Liver (tissue), 9 donors: Measurements from ENCODE around the gene UTRN. TPM values are rescaled to one million over a fixed set of nuclear protein-coding genes. Genes with fewer than 3 reads are reported as not detected.

Source experiments
- DNase-seq: peaks from one replicate; pipeline ENCODE4 v3.0.0-alpha.2; 2017; ENCODE audit warnings: low spot score
- H3K27ac ChIP-seq, 2 donors: one replicate each; pipeline ENCODE4 v1.7.0; 2013; ENCODE audit warnings: inconsistent platforms in 2 of 2, low read length in 2 of 2, control low read depth in 1 of 2, low read depth in 1 of 2, mild to moderate bottlenecking in 1 of 2
- H3K27me3 ChIP-seq, 4 donors: one replicate each; pipeline versions ENCODE4 v1.6.1 to v1.7.0; 2013; ENCODE audit warnings: low read length in 3 of 4, inconsistent platforms in 1 of 4, mild to moderate bottlenecking in 1 of 4, moderate library complexity in 1 of 4; ENCODE audit not compliant: control insufficient read depth in 4 of 4, insufficient read depth in 4 of 4
- H3K36me3 ChIP-seq, 4 donors: one replicate each; pipeline versions ENCODE4 v1.6.1 to v1.7.0; 2013; ENCODE audit warnings: low read length in 3 of 4, mild to moderate bottlenecking in 3 of 4, low read depth in 1 of 4, moderate library complexity in 1 of 4; ENCODE audit not compliant: control insufficient read depth in 4 of 4, insufficient read depth in 3 of 4
- H3K4me1 ChIP-seq, 4 donors: one replicate each; pipeline versions ENCODE4 v1.6.1 to v1.7.0; 2013; ENCODE audit warnings: low read length in 3 of 4, mild to moderate bottlenecking in 3 of 4, moderate library complexity in 1 of 4; ENCODE audit not compliant: control insufficient read depth in 4 of 4, insufficient read depth in 4 of 4
- H3K4me3 ChIP-seq, 3 donors: one replicate each; pipeline versions ENCODE4 v1.6.1 to v1.7.0; 2013; ENCODE audit warnings: low read length in 3 of 3, control low read depth in 1 of 3, low read depth in 1 of 3, mild to moderate bottlenecking in 1 of 3
- H3K9ac ChIP-seq, 2 donors: one replicate each; pipeline ENCODE4 v1.7.0; 2013; ENCODE audit warnings: low read length in 2 of 2, mild to moderate bottlenecking in 2 of 2, moderate library complexity in 2 of 2, control low read depth in 1 of 2, low read depth in 1 of 2
- H3K9me3 ChIP-seq, 4 donors: one replicate each; pipeline versions ENCODE4 v1.6.1 to v1.7.0; 2013; ENCODE audit warnings: low read length in 3 of 4; ENCODE audit not compliant: control insufficient read depth in 4 of 4
- EGR1 ChIP-seq, 2 donors: IDR thresholded peaks; 2 replicates each; pipeline ENCODE4 v1.6.1; 2016 to 2018; ENCODE audit warnings: antibody characterized with exemption in 2 of 2, low read depth in 2 of 2
- FOXA2 ChIP-seq: IDR thresholded peaks from 2 replicates; pipeline ENCODE4 v1.6.1; 2016; ENCODE audit warnings: antibody characterized with exemption
- HNF4A ChIP-seq, 2 donors: conservative IDR thresholded peaks; 2 replicates each; pipeline ENCODE4 v1.6.1; 2016; ENCODE audit warnings: antibody characterized with exemption in 2 of 2, mild to moderate bottlenecking in 2 of 2
- HNF4G ChIP-seq: IDR thresholded peaks from 2 replicates; pipeline ENCODE4 v1.6.1; 2016; ENCODE audit warnings: antibody characterized with exemption
- RAD21 ChIP-seq, 2 donors: IDR thresholded peaks; 2 replicates each; pipeline ENCODE4 v1.6.1; 2016; ENCODE audit warnings: antibody characterized with exemption in 2 of 2, mild to moderate bottlenecking in 2 of 2
- RXRA ChIP-seq, 2 donors: IDR thresholded peaks; 2 replicates each; pipeline ENCODE4 v1.6.1; 2017 to 2018; ENCODE audit warnings: antibody characterized with exemption in 2 of 2, mild to moderate bottlenecking in 1 of 2
- SP1 ChIP-seq: IDR thresholded peaks from 2 replicates; pipeline ENCODE4 v1.6.1; 2018; ENCODE audit warnings: antibody characterized with exemption, mild to moderate bottlenecking
- TAF1 ChIP-seq: conservative IDR thresholded peaks from 2 replicates; pipeline ENCODE4 v1.6.1; 2016; ENCODE audit warnings: antibody characterized with exemption, mild to moderate bottlenecking
- YY1 ChIP-seq: IDR thresholded peaks from 2 replicates; pipeline ENCODE4 v1.6.1; 2016; ENCODE audit warnings: antibody characterized with exemption, mild to moderate bottlenecking
- WGBS: extraction: QIAGEN DNeasy Blood & Tissue Kit; methylation state at CpG from one replicate; pipeline ENCODE4 v1.1.7; 2013; 5-methylcytosine and 5-hydroxymethylcytosine counted together
- polyA plus RNA-seq, 2 donors: library from polyadenylated mRNA; stranded (reverse) in 1 of 2; unstranded in 1 of 2; fragments of 200-250 nt in 1 of 2; fragments of >200 nt in 1 of 2; fragmentation: Nextera tagmentation in 1 of 2; extraction: Ambion mirVana in 1 of 2; gene quantifications; one replicate each; pipeline versions ENCODE4 v1.2.1 to v1.2.3, GENCODE V29; 2013 to 2015
- total RNA-seq, 2 donors: library from RNA; depleted of rRNA; stranded (reverse); fragments of >200 nt; gene quantifications; one replicate each; pipeline ENCODE4 v1.2.3, GENCODE V29; 2014
- TF ChIP-seq, protein P1 (sequence below): IDR thresholded peaks from 2 replicates; pipeline ENCODE4 v1.6.1; 2016; ENCODE audit warnings: antibody characterized with exemption
- TF ChIP-seq, protein P2 (sequence below): IDR thresholded peaks from 2 replicates; pipeline ENCODE4 v1.6.1; 2016; ENCODE audit warnings: antibody characterized with exemption
- TF ChIP-seq, protein P3 (sequence below): IDR thresholded peaks from 2 replicates; pipeline ENCODE4 v1.6.1; 2016; ENCODE audit warnings: antibody characterized with exemption, mild to moderate bottlenecking
- TF ChIP-seq, protein P4 (sequence below): fragments of 150-350 bp; IDR thresholded peaks from 2 replicates; pipeline ENCODE4 v1.5.1; 2017; ENCODE audit warnings: improper control_type of control experiment, low read depth, low read length; ENCODE audit not compliant: missing input control
- donor health status: healthy.
- donor health status: healthy.
- donor health status: healthy.
- donor health status: healthy.
- donor health status: healthy.

The UTRN gene
- total and polyA plus RNA-seq, 4 donors, result 6.9 to 83.7 (median 47.6) TPM

DNA sequence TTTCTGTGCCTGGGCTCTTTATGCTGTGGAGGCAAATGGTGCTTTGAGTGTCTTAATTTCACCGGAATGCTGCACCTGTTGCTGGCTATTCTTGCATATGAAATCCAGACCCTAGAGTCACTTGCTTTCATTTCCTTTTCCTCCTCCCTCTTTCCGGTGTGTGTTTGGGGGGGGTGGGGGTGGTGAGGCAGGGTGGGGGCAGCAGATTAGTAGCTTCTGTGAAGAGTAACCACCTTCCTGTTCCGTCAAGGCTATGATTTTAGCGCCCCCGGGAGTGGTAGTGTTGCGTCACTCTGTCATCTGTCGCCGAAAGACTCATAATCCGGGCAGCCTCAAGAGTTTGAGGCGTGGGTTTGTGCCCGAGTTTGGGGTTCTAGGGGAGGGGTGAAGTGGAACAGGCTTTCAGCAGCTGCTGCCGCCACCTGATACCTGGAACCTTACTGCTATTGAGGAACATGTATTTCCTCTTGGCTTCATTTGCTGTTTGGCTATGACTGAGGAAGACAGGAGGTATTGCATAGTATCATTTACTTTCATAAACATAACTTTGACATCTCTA is 49.1 kb downstream of the UTRN start:
- DNase-seq, result no peak
- H3K4me3 ChIP-seq, result no peak overlapping the region
- no peaks in the 10 kb centered on the region for H3K36me3 ChIP-seq
- H3K27me3 ChIP-seq, result no peaks in the 10 kb centered on the region
- no peak overlapping the region for H3K9ac ChIP-seq
- no peaks in the 10 kb centered on the region for H3K9me3 ChIP-seq
- WGBS, result 64% methylated on average over 12 of the region's 12 CpGs
- no peak overlapping the region for H3K27ac ChIP-seq
- peaks cover 0 to 5% (median 2%) of the 10 kb centered on the region in 4 donors for H3K4me1 ChIP-seq
- TF ChIP-seq EGR1 (IDR thresholded peaks at IDR 0.05; ENCODE audit: low read depth in 2 of 2), result no peak
- TF ChIP-seq, protein P1, sequence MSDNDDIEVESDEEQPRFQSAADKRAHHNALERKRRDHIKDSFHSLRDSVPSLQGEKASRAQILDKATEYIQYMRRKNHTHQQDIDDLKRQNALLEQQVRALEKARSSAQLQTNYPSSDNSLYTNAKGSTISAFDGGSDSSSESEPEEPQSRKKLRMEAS, result no peak
- no peak for TF ChIP-seq RAD21 (IDR thresholded peaks at IDR 0.05)
- TF ChIP-seq, protein P2, sequence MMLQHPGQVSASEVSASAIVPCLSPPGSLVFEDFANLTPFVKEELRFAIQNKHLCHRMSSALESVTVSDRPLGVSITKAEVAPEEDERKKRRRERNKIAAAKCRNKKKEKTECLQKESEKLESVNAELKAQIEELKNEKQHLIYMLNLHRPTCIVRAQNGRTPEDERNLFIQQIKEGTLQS, result no peak
- no peak for TF ChIP-seq FOXA2
- TF ChIP-seq SP1, result no peak
- TF ChIP-seq HNF4A (conservative IDR thresholded peaks at IDR 0.05), result no peak
- TF ChIP-seq, protein P3, sequence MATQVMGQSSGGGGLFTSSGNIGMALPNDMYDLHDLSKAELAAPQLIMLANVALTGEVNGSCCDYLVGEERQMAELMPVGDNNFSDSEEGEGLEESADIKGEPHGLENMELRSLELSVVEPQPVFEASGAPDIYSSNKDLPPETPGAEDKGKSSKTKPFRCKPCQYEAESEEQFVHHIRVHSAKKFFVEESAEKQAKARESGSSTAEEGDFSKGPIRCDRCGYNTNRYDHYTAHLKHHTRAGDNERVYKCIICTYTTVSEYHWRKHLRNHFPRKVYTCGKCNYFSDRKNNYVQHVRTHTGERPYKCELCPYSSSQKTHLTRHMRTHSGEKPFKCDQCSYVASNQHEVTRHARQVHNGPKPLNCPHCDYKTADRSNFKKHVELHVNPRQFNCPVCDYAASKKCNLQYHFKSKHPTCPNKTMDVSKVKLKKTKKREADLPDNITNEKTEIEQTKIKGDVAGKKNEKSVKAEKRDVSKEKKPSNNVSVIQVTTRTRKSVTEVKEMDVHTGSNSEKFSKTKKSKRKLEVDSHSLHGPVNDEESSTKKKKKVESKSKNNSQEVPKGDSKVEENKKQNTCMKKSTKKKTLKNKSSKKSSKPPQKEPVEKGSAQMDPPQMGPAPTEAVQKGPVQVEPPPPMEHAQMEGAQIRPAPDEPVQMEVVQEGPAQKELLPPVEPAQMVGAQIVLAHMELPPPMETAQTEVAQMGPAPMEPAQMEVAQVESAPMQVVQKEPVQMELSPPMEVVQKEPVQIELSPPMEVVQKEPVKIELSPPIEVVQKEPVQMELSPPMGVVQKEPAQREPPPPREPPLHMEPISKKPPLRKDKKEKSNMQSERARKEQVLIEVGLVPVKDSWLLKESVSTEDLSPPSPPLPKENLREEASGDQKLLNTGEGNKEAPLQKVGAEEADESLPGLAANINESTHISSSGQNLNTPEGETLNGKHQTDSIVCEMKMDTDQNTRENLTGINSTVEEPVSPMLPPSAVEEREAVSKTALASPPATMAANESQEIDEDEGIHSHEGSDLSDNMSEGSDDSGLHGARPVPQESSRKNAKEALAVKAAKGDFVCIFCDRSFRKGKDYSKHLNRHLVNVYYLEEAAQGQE, result no peak
- TF ChIP-seq RXRA (IDR thresholded peaks at IDR 0.05), result no peak
- TF ChIP-seq TAF1, result no peak
- no peak for TF ChIP-seq YY1
- no peak for TF ChIP-seq HNF4G
- TF ChIP-seq, protein P4, sequence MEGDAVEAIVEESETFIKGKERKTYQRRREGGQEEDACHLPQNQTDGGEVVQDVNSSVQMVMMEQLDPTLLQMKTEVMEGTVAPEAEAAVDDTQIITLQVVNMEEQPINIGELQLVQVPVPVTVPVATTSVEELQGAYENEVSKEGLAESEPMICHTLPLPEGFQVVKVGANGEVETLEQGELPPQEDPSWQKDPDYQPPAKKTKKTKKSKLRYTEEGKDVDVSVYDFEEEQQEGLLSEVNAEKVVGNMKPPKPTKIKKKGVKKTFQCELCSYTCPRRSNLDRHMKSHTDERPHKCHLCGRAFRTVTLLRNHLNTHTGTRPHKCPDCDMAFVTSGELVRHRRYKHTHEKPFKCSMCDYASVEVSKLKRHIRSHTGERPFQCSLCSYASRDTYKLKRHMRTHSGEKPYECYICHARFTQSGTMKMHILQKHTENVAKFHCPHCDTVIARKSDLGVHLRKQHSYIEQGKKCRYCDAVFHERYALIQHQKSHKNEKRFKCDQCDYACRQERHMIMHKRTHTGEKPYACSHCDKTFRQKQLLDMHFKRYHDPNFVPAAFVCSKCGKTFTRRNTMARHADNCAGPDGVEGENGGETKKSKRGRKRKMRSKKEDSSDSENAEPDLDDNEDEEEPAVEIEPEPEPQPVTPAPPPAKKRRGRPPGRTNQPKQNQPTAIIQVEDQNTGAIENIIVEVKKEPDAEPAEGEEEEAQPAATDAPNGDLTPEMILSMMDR, result no peak

Other genes with a start within 250 kb of the UTRN start
- gene SF3B5, start 189.8 kb upstream of the UTRN start, total RNA-seq, result 10 to 100 TPM; 51.8 to 63.1 TPM
- 100 to 1,000 TPM; 131 to 178 TPM for gene SF3B5, start 189.8 kb upstream of the UTRN start, polyA plus RNA-seq
- 1 to 10 TPM; 4.5 to 4.9 TPM for gene STX11, start 134.8 kb upstream of the UTRN start, total RNA-seq
- gene STX11, start 134.8 kb upstream of the UTRN start, polyA plus RNA-seq, result 1 to 10 TPM; 1.3 to 2.2 TPM